T-helper 2 cell treated with Interferon-gamma antibody and Interleukin-4, amounts not matched to agents 100 ng/mL and 5 ng/mL, for 36 hours (primary cell): Measurements from ENCODE around the gene HACD3. TPM values are rescaled to one million over a fixed set of nuclear protein-coding genes. Genes with fewer than 3 reads are reported as not detected.

Experiments
- total RNA-seq: library from RNA; stranded (reverse); gene quantifications from 2 replicates; pipeline ENCODE4 v1.2.3, GENCODE V29; 2022

Gene HACD3
- total RNA-seq, 1 donor from 2014 or later, result 36.8 TPM

Other genes starting within 250 kb of the HACD3 start
- gene PARP16, start 243.6 kb upstream of the HACD3 start, total RNA-seq, result 14.7 and 15.2 TPM in 2 replicates
- gene RNU5A-1, start 234.4 kb upstream of the HACD3 start, total RNA-seq, result not detected in 2 replicates
- not detected in 2 replicates for gene RNU5B-1, start 225.8 kb upstream of the HACD3 start, total RNA-seq
- not detected in 2 replicates for gene IGDCC3, start 152.5 kb upstream of the HACD3 start, total RNA-seq
- gene IGDCC4, start 107.5 kb upstream of the HACD3 start, total RNA-seq, result 0.16 TPM in 1 of 2 replicates, not detected in the other
- gene DPP8, start 12.8 kb upstream of the HACD3 start, total RNA-seq, result 41.3 and 42.0 TPM in 2 replicates
- gene INTS14, start 80.7 kb downstream of the HACD3 start, total RNA-seq, result 36.1 and 38.4 TPM in 2 replicates
- gene SLC24A1, start 91.5 kb downstream of the HACD3 start, total RNA-seq, result 3.4 and 3.5 TPM in 2 replicates